Measurements from ENCODE around the gene LRIG1.

DNA sequence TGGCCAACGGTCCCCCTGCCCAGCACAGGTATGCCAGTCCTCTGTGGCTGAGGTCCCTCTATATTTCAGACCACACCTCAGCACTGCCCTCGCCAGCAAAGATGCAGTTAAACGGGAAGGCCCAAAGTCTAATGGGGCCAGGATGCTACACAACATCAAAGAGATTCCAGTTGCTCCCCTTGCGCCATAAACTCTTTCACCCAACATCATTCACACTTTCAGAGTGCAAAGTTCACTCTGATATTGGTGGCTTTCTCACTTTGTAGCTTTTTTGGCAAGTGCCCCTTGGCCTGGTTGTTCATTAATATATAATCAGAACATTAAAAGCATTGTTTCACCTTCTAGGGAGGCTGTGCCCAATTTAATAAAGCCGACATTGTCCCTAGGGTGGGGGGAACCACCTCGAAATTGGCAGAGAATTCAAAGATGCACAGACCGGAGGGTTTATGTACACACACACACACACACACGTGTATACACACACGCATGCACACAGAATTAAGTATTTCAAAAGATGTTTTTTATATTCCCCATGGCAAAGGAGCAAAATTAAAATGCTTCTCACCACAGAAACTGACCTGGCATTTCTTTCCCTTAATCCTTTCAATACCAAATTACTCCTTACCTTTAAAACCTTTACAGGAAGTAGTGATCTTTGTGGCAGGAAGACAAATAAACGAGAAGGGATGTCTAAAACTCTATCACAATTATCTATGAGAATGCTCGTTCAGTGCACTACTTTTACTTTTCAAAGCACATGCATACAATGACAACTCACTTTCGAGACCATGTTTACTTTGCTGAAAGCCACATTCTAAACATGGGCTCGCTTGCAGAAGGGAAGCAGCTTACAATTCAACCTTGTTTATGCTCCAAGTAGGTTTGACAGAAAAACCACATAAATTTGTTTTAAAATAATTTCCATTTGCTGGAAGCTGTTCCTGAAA, 19.5 kb downstream of the LRIG1 start:
- TF ChIP-seq, protein P1, sequence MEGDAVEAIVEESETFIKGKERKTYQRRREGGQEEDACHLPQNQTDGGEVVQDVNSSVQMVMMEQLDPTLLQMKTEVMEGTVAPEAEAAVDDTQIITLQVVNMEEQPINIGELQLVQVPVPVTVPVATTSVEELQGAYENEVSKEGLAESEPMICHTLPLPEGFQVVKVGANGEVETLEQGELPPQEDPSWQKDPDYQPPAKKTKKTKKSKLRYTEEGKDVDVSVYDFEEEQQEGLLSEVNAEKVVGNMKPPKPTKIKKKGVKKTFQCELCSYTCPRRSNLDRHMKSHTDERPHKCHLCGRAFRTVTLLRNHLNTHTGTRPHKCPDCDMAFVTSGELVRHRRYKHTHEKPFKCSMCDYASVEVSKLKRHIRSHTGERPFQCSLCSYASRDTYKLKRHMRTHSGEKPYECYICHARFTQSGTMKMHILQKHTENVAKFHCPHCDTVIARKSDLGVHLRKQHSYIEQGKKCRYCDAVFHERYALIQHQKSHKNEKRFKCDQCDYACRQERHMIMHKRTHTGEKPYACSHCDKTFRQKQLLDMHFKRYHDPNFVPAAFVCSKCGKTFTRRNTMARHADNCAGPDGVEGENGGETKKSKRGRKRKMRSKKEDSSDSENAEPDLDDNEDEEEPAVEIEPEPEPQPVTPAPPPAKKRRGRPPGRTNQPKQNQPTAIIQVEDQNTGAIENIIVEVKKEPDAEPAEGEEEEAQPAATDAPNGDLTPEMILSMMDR (IDR thresholded peaks at IDR 0.05; ENCODE audit: poor library complexity), result no peak
- TF ChIP-seq EZH2phosphoT487 (IDR thresholded peaks at IDR 0.05; ENCODE audit: low read depth, severe bottlenecking, unreplicated experiment) (no peak), EZH2 (IDR thresholded peaks at IDR 0.05; ENCODE audit: borderline replicate concordance) (no peak)
